Progenitor cell of endocrine pancreas (in vitro differentiated cells): ENCODE data around the gene OTUB2. TPM values are rescaled to one million over a fixed set of nuclear protein-coding genes. Genes with fewer than 3 reads are reported as not detected.
A peak's percentile ranks its signal among the peaks of the same experiment; 100 is the strongest.

ENCODE experiments used
- DNase-seq: peaks from one replicate; pipeline ENCODE4 v3.0.0; 2021; ENCODE audit warnings: low spot score; ENCODE audit not compliant: unreplicated experiment
- H3K27ac Mint-ChIP-seq: 2 replicates; pipeline ENCODE4 v1.8.0; 2021; ENCODE audit warnings: mild to moderate bottlenecking, moderate library complexity, mixed read lengths
- H3K27me3 Mint-ChIP-seq: 2 replicates; pipeline ENCODE4 v1.8.0; 2021; ENCODE audit warnings: mixed read lengths
- H3K36me3 Mint-ChIP-seq: 2 replicates; pipeline ENCODE4 v1.8.0; 2022; ENCODE audit warnings: mixed read lengths; ENCODE audit not compliant: insufficient read depth
- H3K4me1 Mint-ChIP-seq: 2 replicates; pipeline ENCODE4 v1.8.0; 2021; ENCODE audit warnings: low read depth, mixed read lengths
- H3K4me3 Mint-ChIP-seq: 2 replicates; pipeline ENCODE4 v1.8.0; 2021; ENCODE audit warnings: low read depth, mild to moderate bottlenecking, moderate library complexity, mixed read lengths
- H3K9me3 Mint-ChIP-seq: 2 replicates; pipeline ENCODE4 v1.8.0; 2021; ENCODE audit warnings: low read depth, mixed read lengths
- CTCF ChIP-seq: fragments of 200-600 bp; sonication (generic); IDR thresholded peaks from one replicate; pipeline ENCODE4 v1.5.0; 2021; ENCODE audit warnings: antibody characterized with exemption, mild to moderate bottlenecking; ENCODE audit not compliant: unreplicated experiment
- total RNA-seq: library from RNA; stranded (reverse); gene quantifications from 2 replicates; pipeline ENCODE4 v1.2.1, GENCODE V29; 2021

The OTUB2 gene
- total RNA-seq, 1 donor from 2014 or later: 7.0 TPM

- Mint-ChIP-seq H3K9me3 (no peaks in the 10 kb centered on the region), H3K36me3 (peaks cover 11% of the 10 kb centered on the region), H3K4me3 (no peak overlapping the region), H3K27ac (no peak overlapping the region), H3K4me1 (no peaks in the 10 kb centered on the region), H3K27me3 (no peaks in the 10 kb centered on the region)
- DNase-seq: no peak
- no peak for TF ChIP-seq CTCF
These were observed 12.4 kb downstream of the OTUB2 start for GRCh38 chr14:94038510-94038909.

- Mint-ChIP-seq H3K4me1 (no peaks in the 10 kb centered on the region), H3K4me3 (no peak overlapping the region), H3K27me3 (no peaks in the 10 kb centered on the region), H3K36me3 (peaks cover 6% of the 10 kb centered on the region), H3K9me3 (no peaks in the 10 kb centered on the region), H3K27ac (peak overlapping the region; percentile 86)
- DNase-seq: no peak
- TF ChIP-seq CTCF: no peak
These were observed 12.9 kb downstream of the OTUB2 start for GRCh38 chr14:94038921-94039629.

- H3K36me3 Mint-ChIP-seq: peaks cover 6% of the 10 kb centered on the region
- H3K4me3 Mint-ChIP-seq: no peak overlapping the region
- no peaks in the 10 kb centered on the region for H3K27me3 Mint-ChIP-seq
- no peak overlapping the region for H3K27ac Mint-ChIP-seq
- DNase-seq: no peak
- H3K4me1 Mint-ChIP-seq: no peaks in the 10 kb centered on the region
- no peaks in the 10 kb centered on the region for H3K9me3 Mint-ChIP-seq
- no peak for TF ChIP-seq CTCF
These were observed 14.1 kb downstream of the OTUB2 start for GRCh38 chr14:94040247-94040646.

GRCh38 chr14:94040796-94041195 is 14.7 kb downstream of the OTUB2 start:
- Mint-ChIP-seq H3K4me3 (no peak overlapping the region), H3K27ac (no peak overlapping the region), H3K4me1 (no peaks in the 10 kb centered on the region), H3K27me3 (no peaks in the 10 kb centered on the region), H3K36me3 (peaks cover 11% of the 10 kb centered on the region), H3K9me3 (no peaks in the 10 kb centered on the region)
- DNase-seq: no peak
- TF ChIP-seq CTCF: no peak

GRCh38 chr14:94041551-94042346 is 15.6 kb downstream of the OTUB2 start:
- H3K4me3 Mint-ChIP-seq: no peak overlapping the region
- no peak for TF ChIP-seq CTCF
- no peaks in the 10 kb centered on the region for H3K4me1 Mint-ChIP-seq
- peaks cover 9% of the 10 kb centered on the region for H3K36me3 Mint-ChIP-seq
- H3K27ac Mint-ChIP-seq: no peak overlapping the region
- H3K9me3 Mint-ChIP-seq: no peaks in the 10 kb centered on the region
- DNase-seq: no peak
- no peaks in the 10 kb centered on the region for H3K27me3 Mint-ChIP-seq
